ENCODE measurements around the gene HPCA. TPM values are rescaled to one million over a fixed set of nuclear protein-coding genes. Genes with fewer than 3 reads are reported as not detected.
A peak's percentile ranks its signal among the peaks of the same experiment; 100 is the strongest.

The HPCA gene
- total RNA-seq, 4 donors from 2014 or later = 0.64 to 0.96 TPM; not detected in 2

GRCh38 chr1:32934535-32934934 lies 48.2 kb downstream of the HPCA start:
- no peaks in the 10 kb centered on the region for H3K27me3 ChIP-seq
- in situ Hi-C loops (cut with MboI; ENCODE audit: low pct_ligation_motif_present in 1 of 4, low pct_unique_long_range_greater_than_20kb in 1 of 4, low sequenced_read_pairs in 3 of 4) = loop anchor here in 3 of 4 donors (5.0 to 25.0 kb wide), 4 partner anchors 70 to 140 kb away; no protein-coding TSS in a partner anchor
- 90% methylated on average over 10 of the region's 10 CpGs; no CpG with 5 or more reads in 1 of the 2 donors for WGBS, 2 donors (ENCODE audit: low coverage in 1 of 2)
- no peak overlapping the region for H3K4me3 ChIP-seq
- H3K27ac ChIP-seq = peak overlapping the region; percentile 82 to 89 (median 85)
- no peaks in the 10 kb centered on the region for H3K9me3 ChIP-seq
- H3K4me1 ChIP-seq = peaks cover 12 to 57% (median 40%) of the 10 kb centered on the region in 4 donors
- no peak for DNase-seq
- TF ChIP-seq POLR2AphosphoS5 (IDR thresholded peaks at IDR 0.05) (no peak), EP300 (IDR thresholded peaks at IDR 0.05; ENCODE audit: low read depth) (no peak), CTCF (IDR thresholded peaks at IDR 0.05) (no peak), POLR2A (IDR thresholded peaks at IDR 0.05) (no peak)
- intact Hi-C loops (cut with DNase I; ENCODE audit: low total_unique reads) = loop anchor here (2.0 kb wide), 1 partner anchor 152 kb away; no protein-coding TSS in a partner anchor
- peaks cover 0 to 13% (median 5%) of the 10 kb centered on the region in 4 donors for H3K36me3 ChIP-seq

GRCh38 chr1:32937061-32937460 lies 50.8 kb downstream of the HPCA start:
- peaks cover 0 to 19% (median 8%) of the 10 kb centered on the region in 4 donors for H3K36me3 ChIP-seq

GRCh38 chr1:32939655-32940371 lies 53.5 kb downstream of the HPCA start:
- no peak for TF ChIP-seq EP300 (IDR thresholded peaks at IDR 0.05; ENCODE audit: low read depth)
- TF ChIP-seq POLR2AphosphoS5 (IDR thresholded peaks at IDR 0.05) = peak; percentile 20 to 69 (median 50)
- TF ChIP-seq POLR2A (IDR thresholded peaks at IDR 0.05) = peak; percentile 29
- H3K4me1 ChIP-seq = peaks cover 17 to 64% (median 48%) of the 10 kb centered on the region in 4 donors
- H3K27ac ChIP-seq = peak overlapping the region; percentile 79 to 89 (median 86)
- H3K36me3 ChIP-seq = peaks cover 0 to 43% (median 14%) of the 10 kb centered on the region in 4 donors
- intact Hi-C loops (cut with DNase I; ENCODE audit: low total_unique reads) = no loop called here
- H3K27me3 ChIP-seq = no peaks in the 10 kb centered on the region
- DNase-seq = peak; percentile 54
- in situ Hi-C loops (cut with MboI; ENCODE audit: low pct_ligation_motif_present in 1 of 4, low pct_unique_long_range_greater_than_20kb in 1 of 4, low sequenced_read_pairs in 3 of 4) = loop anchor here in 3 of 4 donors (10.0 to 25.0 kb wide), 3 partner anchors 65 to 135 kb away; no protein-coding TSS in a partner anchor
- 60% methylated on average over 4 of the region's 4 CpGs; no CpG with 5 or more reads in 1 of the 2 donors for WGBS, 2 donors (ENCODE audit: low coverage in 1 of 2)
- no peaks in the 10 kb centered on the region for H3K9me3 ChIP-seq
- no peak overlapping the region for H3K4me3 ChIP-seq

More at GRCh38 chr1:32937061-32937460, 50.8 kb downstream of the HPCA start:
- no peaks in the 10 kb centered on the region for H3K27me3 ChIP-seq
- TF ChIP-seq EP300 (IDR thresholded peaks at IDR 0.05; ENCODE audit: low read depth) (no peak), POLR2AphosphoS5 (IDR thresholded peaks at IDR 0.05) (no peak), POLR2A (IDR thresholded peaks at IDR 0.05) (no peak), CTCF (IDR thresholded peaks at IDR 0.05) (no peak)
- intact Hi-C loops (cut with DNase I; ENCODE audit: low total_unique reads) = no loop called here
- no peak for DNase-seq
- H3K4me1 ChIP-seq = peaks cover 21 to 82% (median 58%) of the 10 kb centered on the region in 4 donors
- H3K4me3 ChIP-seq = no peak overlapping the region
- H3K27ac ChIP-seq = peak overlapping the region; percentile 82 to 89 (median 85)
- WGBS, 2 donors (ENCODE audit: low coverage in 1 of 2) = 86 to 94% methylated on average over 2 to 4 of the region's 4 CpGs
- in situ Hi-C loops (cut with MboI; ENCODE audit: low pct_ligation_motif_present in 1 of 4, low pct_unique_long_range_greater_than_20kb in 1 of 4, low sequenced_read_pairs in 3 of 4) = loop anchor here in 3 of 4 donors (10.0 to 25.0 kb wide), 3 partner anchors 68 to 138 kb away; no protein-coding TSS in a partner anchor
- H3K9me3 ChIP-seq = no peaks in the 10 kb centered on the region

- in situ Hi-C loops (cut with MboI; ENCODE audit: low pct_ligation_motif_present in 1 of 4, low pct_unique_long_range_greater_than_20kb in 1 of 4, low sequenced_read_pairs in 3 of 4) (loop anchor here in 1 of 4 donors (25.0 kb wide), 1 partner anchor 118 kb away; no protein-coding TSS in a partner anchor), intact Hi-C loops (cut with DNase I; ENCODE audit: low total_unique reads) (no loop called here)
- Histone ChIP-seq H3K4me1 (peaks cover 21 to 46% (median 32%) of the 10 kb centered on the region in 4 donors), H3K9me3 (no peaks in the 10 kb centered on the region), H3K27me3 (no peaks in the 10 kb centered on the region), H3K4me3 (no peak overlapping the region), H3K27ac (no peak overlapping the region), H3K36me3 (peaks cover 0 to 48% (median 24%) of the 10 kb centered on the region in 4 donors)
- no peak for TF ChIP-seq POLR2AphosphoS5 (IDR thresholded peaks at IDR 0.05)
- DNase-seq = no peak
Measured at GRCh38 chr1:32944180-32944579, 57.9 kb downstream of the HPCA start.

Other genes starting within 250 kb of the HPCA start
- gene ZBTB8OS, start 235.9 kb upstream of the HPCA start, total RNA-seq = 10 to 100 TPM in 3 of 4 donors, 1 to 10 TPM in 1; 3.4 to 72.9 (median 34.5) TPM
- 100 to 1,000 TPM in 1 of 4 donors, 10 to 100 TPM in 3; 40.4 to 117 (median 67.7) TPM for gene RBBP4, start 235.3 kb upstream of the HPCA start, total RNA-seq
- gene SYNC, start 183.7 kb upstream of the HPCA start, total RNA-seq = 10 to 100 TPM; 24.9 to 95.5 (median 43.8) TPM
- 10 to 100 TPM; 23.9 to 54.5 (median 33.8) TPM for gene YARS1, start 69.1 kb upstream of the HPCA start, total RNA-seq
- 100 to 1,000 TPM in 1 of 4 donors, 10 to 100 TPM in 3; 26.2 to 257 (median 40.7) TPM for gene S100PBP, start 68.8 kb upstream of the HPCA start, total RNA-seq
- under 1 TPM in 2 of 4 donors, not detected in 2; 0.32 to 0.55 TPM for gene FNDC5, start 15.6 kb upstream of the HPCA start, total RNA-seq
- 1,000 to 10,000 TPM in 2 of 4 donors, 100 to 1,000 TPM in 2; 330 to 1,204 (median 846) TPM for gene TMEM54, start 14.9 kb downstream of the HPCA start, total RNA-seq
- gene RNF19B, start 78.3 kb downstream of the HPCA start, total RNA-seq = 10 to 100 TPM; 22.5 to 83.8 (median 62.0) TPM
- 100 to 1,000 TPM; 209 to 296 (median 211) TPM for gene AK2, start 150.4 kb downstream of the HPCA start, total RNA-seq
- 10 to 100 TPM; 11.6 to 93.3 (median 42.0) TPM for gene AZIN2, start 194.7 kb downstream of the HPCA start, total RNA-seq